ENCODE measurements around the gene FAM50B. TPM values are rescaled to one million over a fixed set of nuclear protein-coding genes. Genes with fewer than 3 reads are reported as not detected.

FAM50B gene
- total and polyA plus RNA-seq, 2 of the 13 experiments (the other 11 are each of a cell fraction or from before 2014, with no cell fraction given), result 0.05 TPM; not detected in 1

DNA sequence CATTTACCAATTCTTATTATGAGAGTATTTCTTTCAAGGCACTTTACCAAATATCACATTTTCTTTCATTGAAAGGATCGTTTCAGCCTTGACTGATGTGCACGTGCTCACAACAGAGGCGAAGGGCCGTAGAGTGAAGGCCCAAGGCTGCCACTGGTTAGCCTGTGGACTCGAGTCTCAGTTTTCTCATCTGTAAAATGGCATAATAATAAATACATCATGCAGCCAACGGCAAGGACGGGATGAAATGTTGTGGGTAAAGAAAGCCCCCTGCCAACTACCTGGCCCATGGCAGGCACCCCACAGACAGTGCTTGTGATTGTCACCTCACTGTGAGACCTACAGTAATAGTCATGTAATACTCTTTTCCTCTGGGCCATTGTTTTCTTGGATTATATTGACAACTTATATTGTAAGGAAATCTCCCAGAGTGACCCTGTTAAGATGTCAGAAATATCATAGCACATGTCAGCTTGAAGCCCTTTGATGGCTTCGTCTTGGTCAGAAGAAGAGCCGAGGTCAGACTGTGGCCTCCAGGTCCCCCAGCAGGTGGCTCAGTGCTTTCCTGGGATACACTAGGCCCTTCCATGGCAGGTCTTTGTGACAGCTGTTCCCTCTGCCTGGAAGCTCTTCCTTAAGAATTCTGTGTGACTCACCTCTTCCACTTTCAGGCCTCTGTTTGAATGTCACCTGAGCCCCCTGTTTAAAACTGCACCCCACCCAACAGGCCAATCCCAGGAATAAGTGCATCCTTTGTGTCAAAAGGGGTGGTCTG lies 36.3 kb downstream of the FAM50B start (continued):
- TF ChIP-seq, protein P1, sequence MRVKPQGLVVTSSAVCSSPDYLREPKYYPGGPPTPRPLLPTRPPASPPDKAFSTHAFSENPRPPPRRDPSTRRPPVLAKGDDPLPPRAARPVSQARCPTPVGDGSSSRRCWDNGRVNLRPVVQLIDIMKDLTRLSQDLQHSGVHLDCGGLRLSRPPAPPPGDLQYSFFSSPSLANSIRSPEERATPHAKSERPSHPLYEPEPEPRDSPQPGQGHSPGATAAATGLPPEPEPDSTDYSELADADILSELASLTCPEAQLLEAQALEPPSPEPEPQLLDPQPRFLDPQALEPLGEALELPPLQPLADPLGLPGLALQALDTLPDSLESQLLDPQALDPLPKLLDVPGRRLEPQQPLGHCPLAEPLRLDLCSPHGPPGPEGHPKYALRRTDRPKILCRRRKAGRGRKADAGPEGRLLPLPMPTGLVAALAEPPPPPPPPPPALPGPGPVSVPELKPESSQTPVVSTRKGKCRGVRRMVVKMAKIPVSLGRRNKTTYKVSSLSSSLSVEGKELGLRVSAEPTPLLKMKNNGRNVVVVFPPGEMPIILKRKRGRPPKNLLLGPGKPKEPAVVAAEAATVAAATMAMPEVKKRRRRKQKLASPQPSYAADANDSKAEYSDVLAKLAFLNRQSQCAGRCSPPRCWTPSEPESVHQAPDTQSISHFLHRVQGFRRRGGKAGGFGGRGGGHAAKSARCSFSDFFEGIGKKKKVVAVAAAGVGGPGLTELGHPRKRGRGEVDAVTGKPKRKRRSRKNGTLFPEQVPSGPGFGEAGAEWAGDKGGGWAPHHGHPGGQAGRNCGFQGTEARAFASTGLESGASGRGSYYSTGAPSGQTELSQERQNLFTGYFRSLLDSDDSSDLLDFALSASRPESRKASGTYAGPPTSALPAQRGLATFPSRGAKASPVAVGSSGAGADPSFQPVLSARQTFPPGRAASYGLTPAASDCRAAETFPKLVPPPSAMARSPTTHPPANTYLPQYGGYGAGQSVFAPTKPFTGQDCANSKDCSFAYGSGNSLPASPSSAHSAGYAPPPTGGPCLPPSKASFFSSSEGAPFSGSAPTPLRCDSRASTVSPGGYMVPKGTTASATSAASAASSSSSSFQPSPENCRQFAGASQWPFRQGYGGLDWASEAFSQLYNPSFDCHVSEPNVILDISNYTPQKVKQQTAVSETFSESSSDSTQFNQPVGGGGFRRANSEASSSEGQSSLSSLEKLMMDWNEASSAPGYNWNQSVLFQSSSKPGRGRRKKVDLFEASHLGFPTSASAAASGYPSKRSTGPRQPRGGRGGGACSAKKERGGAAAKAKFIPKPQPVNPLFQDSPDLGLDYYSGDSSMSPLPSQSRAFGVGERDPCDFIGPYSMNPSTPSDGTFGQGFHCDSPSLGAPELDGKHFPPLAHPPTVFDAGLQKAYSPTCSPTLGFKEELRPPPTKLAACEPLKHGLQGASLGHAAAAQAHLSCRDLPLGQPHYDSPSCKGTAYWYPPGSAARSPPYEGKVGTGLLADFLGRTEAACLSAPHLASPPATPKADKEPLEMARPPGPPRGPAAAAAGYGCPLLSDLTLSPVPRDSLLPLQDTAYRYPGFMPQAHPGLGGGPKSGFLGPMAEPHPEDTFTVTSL (CRISPR knock-in tag; IDR thresholded peaks at IDR 0.05; ENCODE audit: borderline replicate concordance), result no peak
- TF ChIP-seq ZNF557 (CRISPR knock-in tag; IDR thresholded peaks at IDR 0.05) (no peak), NR2C2 (CRISPR knock-in tag; IDR thresholded peaks at IDR 0.05; ENCODE audit: borderline replicate concordance) (no peak), TGIF2 (CRISPR knock-in tag; IDR thresholded peaks at IDR 0.05) (0 out of 2 replicates have a peak, but pooled peaks have one; percentile 56), MAFK (conservative IDR thresholded peaks at IDR 0.05 in 1 of 2, IDR thresholded peaks at IDR 0.05 in 1 of 2; ENCODE audit: low read length in 2 of 2) (no peak), CCAR2 (optimal IDR thresholded peaks at IDR 0.05; ENCODE audit: low read depth, low read length) (no peak), ZNF256 (CRISPR knock-in tag; conservative IDR thresholded peaks at IDR 0.05) (no peak), ZNF160 (CRISPR knock-in tag; IDR thresholded peaks at IDR 0.05) (no peak), FIP1L1 (IDR thresholded peaks at IDR 0.05; ENCODE audit: borderline replicate concordance, insufficient read depth, low read depth, low read length) (no peak)
- TF ChIP-seq, protein P2, sequence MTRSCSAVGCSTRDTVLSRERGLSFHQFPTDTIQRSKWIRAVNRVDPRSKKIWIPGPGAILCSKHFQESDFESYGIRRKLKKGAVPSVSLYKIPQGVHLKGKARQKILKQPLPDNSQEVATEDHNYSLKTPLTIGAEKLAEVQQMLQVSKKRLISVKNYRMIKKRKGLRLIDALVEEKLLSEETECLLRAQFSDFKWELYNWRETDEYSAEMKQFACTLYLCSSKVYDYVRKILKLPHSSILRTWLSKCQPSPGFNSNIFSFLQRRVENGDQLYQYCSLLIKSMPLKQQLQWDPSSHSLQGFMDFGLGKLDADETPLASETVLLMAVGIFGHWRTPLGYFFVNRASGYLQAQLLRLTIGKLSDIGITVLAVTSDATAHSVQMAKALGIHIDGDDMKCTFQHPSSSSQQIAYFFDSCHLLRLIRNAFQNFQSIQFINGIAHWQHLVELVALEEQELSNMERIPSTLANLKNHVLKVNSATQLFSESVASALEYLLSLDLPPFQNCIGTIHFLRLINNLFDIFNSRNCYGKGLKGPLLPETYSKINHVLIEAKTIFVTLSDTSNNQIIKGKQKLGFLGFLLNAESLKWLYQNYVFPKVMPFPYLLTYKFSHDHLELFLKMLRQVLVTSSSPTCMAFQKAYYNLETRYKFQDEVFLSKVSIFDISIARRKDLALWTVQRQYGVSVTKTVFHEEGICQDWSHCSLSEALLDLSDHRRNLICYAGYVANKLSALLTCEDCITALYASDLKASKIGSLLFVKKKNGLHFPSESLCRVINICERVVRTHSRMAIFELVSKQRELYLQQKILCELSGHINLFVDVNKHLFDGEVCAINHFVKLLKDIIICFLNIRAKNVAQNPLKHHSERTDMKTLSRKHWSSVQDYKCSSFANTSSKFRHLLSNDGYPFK (CRISPR knock-in tag; IDR thresholded peaks at IDR 0.05; ENCODE audit: borderline replicate concordance), result no peak; the same call in 1 of the 2 replicates

Measured in HepG2 (cell line).